ENCODE data around the gene CTIF. TPM values are rescaled to one million over a fixed set of nuclear protein-coding genes. Genes with fewer than 3 reads are reported as not detected.

The CTIF gene
- polyA plus RNA-seq, 3 donors = 0.38 to 8.7 (median 1.2) TPM

- H3K4me1 ChIP-seq (ENCODE audit: control insufficient read depth in 1 of 2, insufficient read depth in 2 of 2, low read length in 2 of 2) = peaks cover 26 to 30% of the 10 kb centered on the region in 2 donors
- no peaks in the 10 kb centered on the region for H3K79me2 ChIP-seq (ENCODE audit: insufficient read depth, low read length)
- intact Hi-C loops (cut with micrococcal nuclease) = no loop called here
- peaks cover 0 to 3% (median 0%) of the 10 kb centered on the region in 7 donors for H3K9me3 Mint-ChIP-seq
- peak overlapping the region; percentile 25 for H2AFZ ChIP-seq (ENCODE audit: insufficient read depth, low read depth, low read length, poor library complexity, severe bottlenecking)
- TF ChIP-seq, protein P1, sequence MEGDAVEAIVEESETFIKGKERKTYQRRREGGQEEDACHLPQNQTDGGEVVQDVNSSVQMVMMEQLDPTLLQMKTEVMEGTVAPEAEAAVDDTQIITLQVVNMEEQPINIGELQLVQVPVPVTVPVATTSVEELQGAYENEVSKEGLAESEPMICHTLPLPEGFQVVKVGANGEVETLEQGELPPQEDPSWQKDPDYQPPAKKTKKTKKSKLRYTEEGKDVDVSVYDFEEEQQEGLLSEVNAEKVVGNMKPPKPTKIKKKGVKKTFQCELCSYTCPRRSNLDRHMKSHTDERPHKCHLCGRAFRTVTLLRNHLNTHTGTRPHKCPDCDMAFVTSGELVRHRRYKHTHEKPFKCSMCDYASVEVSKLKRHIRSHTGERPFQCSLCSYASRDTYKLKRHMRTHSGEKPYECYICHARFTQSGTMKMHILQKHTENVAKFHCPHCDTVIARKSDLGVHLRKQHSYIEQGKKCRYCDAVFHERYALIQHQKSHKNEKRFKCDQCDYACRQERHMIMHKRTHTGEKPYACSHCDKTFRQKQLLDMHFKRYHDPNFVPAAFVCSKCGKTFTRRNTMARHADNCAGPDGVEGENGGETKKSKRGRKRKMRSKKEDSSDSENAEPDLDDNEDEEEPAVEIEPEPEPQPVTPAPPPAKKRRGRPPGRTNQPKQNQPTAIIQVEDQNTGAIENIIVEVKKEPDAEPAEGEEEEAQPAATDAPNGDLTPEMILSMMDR (IDR thresholded peaks at IDR 0.05) = no peak
- 17% methylated on average over 9 of the region's 17 CpGs for WGBS (ENCODE audit: insufficient coverage)
- H3K9ac ChIP-seq (ENCODE audit: insufficient read depth, low read length, poor library complexity, severe bottlenecking) = peak overlapping the region; percentile 29
- peak overlapping the region in 4 of 7 donors; percentile 57 to 63 (median 60) for H3K27ac Mint-ChIP-seq
- H3K36me3 Mint-ChIP-seq = peaks cover 15 to 25% of the 10 kb centered on the region in 2 donors
- peaks cover 25% of the 10 kb centered on the region for H3K4me1 Mint-ChIP-seq
- no peaks in the 10 kb centered on the region for H3K36me3 ChIP-seq (replicated peaks in 1 of 2; ENCODE audit: control insufficient read depth in 1 of 2, insufficient read depth in 2 of 2, low read length in 2 of 2)
- no peaks in the 10 kb centered on the region for H3K9me3 ChIP-seq (replicated peaks in 1 of 2; ENCODE audit: control insufficient read depth in 1 of 2, insufficient read depth in 1 of 2, low read length in 2 of 2)
- peak overlapping the region; percentile 61 for H3K4me2 ChIP-seq (replicated peaks; ENCODE audit: extremely low read depth, low read length, poor library complexity, severe bottlenecking)
- H3K27ac ChIP-seq (ENCODE audit: low read depth in 1 of 2, low read length in 2 of 2) = peak overlapping the region in 1 of 2 donors; percentile 36
- peak overlapping the region in 1 of 3 experiments; percentile 37 for H3K4me3 ChIP-seq (replicated peaks in 1 of 3; ENCODE audit: low read depth in 2 of 3, low read length in 3 of 3)
- DNase-seq = peak in 1 of 3 donors; percentile 44
- H3K27me3 ChIP-seq (ENCODE audit: control insufficient read depth in 2 of 2, insufficient read depth in 2 of 2, low read length in 2 of 2) = no peaks in the 10 kb centered on the region
- H3K4me3 Mint-ChIP-seq = peak overlapping the region; percentile 56 to 84
- no peaks in the 10 kb centered on the region for H4K20me1 ChIP-seq (ENCODE audit: insufficient read depth, low read length)
- peaks cover 0 to 5% (median 2%) of the 10 kb centered on the region in 3 donors for H3K27me3 Mint-ChIP-seq (ENCODE audit: low read depth in 3 of 3)
Measured at GRCh38 chr18:48850822-48851598, 312.2 kb downstream of the CTIF start.

GRCh38 chr18:48851599-48851960, 312.7 kb downstream of the CTIF start:
- Histone ChIP-seq H3K36me3 (replicated peaks in 1 of 2; ENCODE audit: control insufficient read depth in 1 of 2, insufficient read depth in 2 of 2, low read length in 2 of 2) (no peaks in the 10 kb centered on the region), H3K27me3 (ENCODE audit: control insufficient read depth in 2 of 2, insufficient read depth in 2 of 2, low read length in 2 of 2) (no peaks in the 10 kb centered on the region), H4K20me1 (ENCODE audit: insufficient read depth, low read length) (no peaks in the 10 kb centered on the region), H3K9me3 (replicated peaks in 1 of 2; ENCODE audit: control insufficient read depth in 1 of 2, insufficient read depth in 1 of 2, low read length in 2 of 2) (no peaks in the 10 kb centered on the region), H3K4me2 (replicated peaks; ENCODE audit: extremely low read depth, low read length, poor library complexity, severe bottlenecking) (peak overlapping the region; percentile 61), H3K4me1 (ENCODE audit: control insufficient read depth in 1 of 2, insufficient read depth in 2 of 2, low read length in 2 of 2) (peaks cover 28 to 36% of the 10 kb centered on the region in 2 donors), H2AFZ (ENCODE audit: insufficient read depth, low read depth, low read length, poor library complexity, severe bottlenecking) (peak overlapping the region; percentile 25), H3K79me2 (ENCODE audit: insufficient read depth, low read length) (no peaks in the 10 kb centered on the region), H3K9ac (ENCODE audit: insufficient read depth, low read length, poor library complexity, severe bottlenecking) (peak overlapping the region; percentile 29), H3K4me3 (replicated peaks in 1 of 3; ENCODE audit: low read depth in 2 of 3, low read length in 3 of 3) (peak overlapping the region in 1 of 3 experiments; percentile 37), H3K27ac (ENCODE audit: low read depth in 1 of 2, low read length in 2 of 2) (peak overlapping the region in 1 of 2 donors; percentile 36)
- peaks cover 0 to 5% (median 2%) of the 10 kb centered on the region in 3 donors for H3K27me3 Mint-ChIP-seq (ENCODE audit: low read depth in 3 of 3)
- peak overlapping the region; percentile 56 to 84 for H3K4me3 Mint-ChIP-seq
- peaks cover 31% of the 10 kb centered on the region for H3K4me1 Mint-ChIP-seq
- H3K27ac Mint-ChIP-seq = peak overlapping the region in 6 of 7 donors; percentile 55 to 63 (median 60)
- peaks cover 0 to 2% (median 0%) of the 10 kb centered on the region in 7 donors for H3K9me3 Mint-ChIP-seq
- peaks cover 19 to 25% of the 10 kb centered on the region in 2 donors for H3K36me3 Mint-ChIP-seq
- 0% methylated on average over 5 of the region's 7 CpGs for WGBS (ENCODE audit: insufficient coverage)
- TF ChIP-seq, protein P1 (IDR thresholded peaks at IDR 0.05) = no peak
- DNase-seq = peak; percentile 46 to 72 (median 57)
- intact Hi-C loops (cut with micrococcal nuclease) = no loop called here
